Spleen (tissue), 7 donors: ENCODE results near the gene PCNX1.

ENCODE experiments used
- POLR2A ChIP-seq, 3 donors: fragments of 450-650 bp; IDR thresholded peaks; one replicate each; pipeline ENCODE4 v1.5.1; 2017; ENCODE audit warnings: antibody characterized with exemption in 3 of 3, mild to moderate bottlenecking in 1 of 3
- TF ChIP-seq, protein P1 (sequence below), 11 experiments: fragments of 200-600 bp in 7 of 11; fragments of 450-650 bp in 4 of 11; sonication (generic) in 4 of 11; IDR thresholded peaks in 8 of 11; conservative IDR thresholded peaks in 3 of 11; 1 replicate in 7 of 11; 2 replicates in 4 of 11; pipeline versions ENCODE4 v1.4.0 to v1.8.0; 2016 to 2021; ENCODE audit warnings: antibody characterized with exemption in 11 of 11, inconsistent platforms in 4 of 11, mild to moderate bottlenecking in 1 of 11
- donor health status: DM: no; HTN: no; CAD: no; lungs with moderate emphysema.
- donor health status: DM: no; HTN: no; CAD: no.
- donor health status: DM: no; HTN: no; CAD: no.

DNA sequence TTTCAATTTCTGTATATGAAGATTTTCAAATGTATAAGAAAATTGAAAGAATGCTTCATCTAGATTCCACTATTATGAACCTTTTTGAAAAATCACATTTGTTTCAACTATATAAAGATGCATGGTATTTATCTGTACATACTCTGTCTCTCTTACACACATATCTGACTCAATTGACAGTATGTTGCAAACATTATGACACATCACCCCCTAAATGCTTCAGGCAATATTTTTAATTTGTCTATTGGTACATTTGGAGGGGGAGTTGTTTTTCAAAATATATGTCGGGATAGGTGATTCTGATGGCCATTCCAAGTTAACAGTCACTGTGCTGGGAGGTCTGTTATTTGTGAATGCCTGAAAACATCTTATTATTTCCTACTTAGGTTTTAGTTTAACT lies 14.4 kb downstream of the PCNX1 start:
- TF ChIP-seq, protein P1, sequence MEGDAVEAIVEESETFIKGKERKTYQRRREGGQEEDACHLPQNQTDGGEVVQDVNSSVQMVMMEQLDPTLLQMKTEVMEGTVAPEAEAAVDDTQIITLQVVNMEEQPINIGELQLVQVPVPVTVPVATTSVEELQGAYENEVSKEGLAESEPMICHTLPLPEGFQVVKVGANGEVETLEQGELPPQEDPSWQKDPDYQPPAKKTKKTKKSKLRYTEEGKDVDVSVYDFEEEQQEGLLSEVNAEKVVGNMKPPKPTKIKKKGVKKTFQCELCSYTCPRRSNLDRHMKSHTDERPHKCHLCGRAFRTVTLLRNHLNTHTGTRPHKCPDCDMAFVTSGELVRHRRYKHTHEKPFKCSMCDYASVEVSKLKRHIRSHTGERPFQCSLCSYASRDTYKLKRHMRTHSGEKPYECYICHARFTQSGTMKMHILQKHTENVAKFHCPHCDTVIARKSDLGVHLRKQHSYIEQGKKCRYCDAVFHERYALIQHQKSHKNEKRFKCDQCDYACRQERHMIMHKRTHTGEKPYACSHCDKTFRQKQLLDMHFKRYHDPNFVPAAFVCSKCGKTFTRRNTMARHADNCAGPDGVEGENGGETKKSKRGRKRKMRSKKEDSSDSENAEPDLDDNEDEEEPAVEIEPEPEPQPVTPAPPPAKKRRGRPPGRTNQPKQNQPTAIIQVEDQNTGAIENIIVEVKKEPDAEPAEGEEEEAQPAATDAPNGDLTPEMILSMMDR (IDR thresholded peaks at IDR 0.05 in 8 of 11, conservative IDR thresholded peaks at IDR 0.05 in 3 of 11): no peak
- TF ChIP-seq POLR2A (IDR thresholded peaks at IDR 0.05): no peak
